Brain microvascular endothelial cell (primary cell): Measurements from ENCODE around the gene GP1BB.
A peak's percentile ranks its signal among the peaks of the same experiment; 100 is the strongest.

Experiments used
- DNase-seq: peaks from one replicate; pipeline ENCODE4 v3.0.0-alpha.2; 2020
- H3K27ac ChIP-seq: fragments of 250-450 bp; sonication (Bioruptor Pico); 2 replicates; pipeline ENCODE4 v1.5.1; 2020; ENCODE audit warnings: mild to moderate bottlenecking, moderate library complexity
- H3K27me3 ChIP-seq: fragments of 250-450 bp; sonication (Bioruptor Pico); replicated peaks from 2 replicates; pipeline ENCODE4 v1.5.1; 2020; ENCODE audit warnings: mild to moderate bottlenecking
- H3K36me3 ChIP-seq: fragments of 250-450 bp; sonication (Bioruptor Pico); replicated peaks from 2 replicates; pipeline ENCODE4 v1.5.1; 2020; ENCODE audit warnings: mild to moderate bottlenecking
- H3K4me3 ChIP-seq: 2 replicates; pipeline ENCODE4 v1.5.1; 2011; ENCODE audit warnings: low read depth, mild to moderate bottlenecking, control low read depth, low read length, moderate library complexity
- CTCF ChIP-seq: IDR thresholded peaks from 2 replicates; pipeline ENCODE4 v1.5.1; 2011; ENCODE audit warnings: low read depth, mild to moderate bottlenecking, moderate library complexity, low read length, control low read depth, inconsistent platforms; ENCODE audit errors: missing control alignments
- in situ Hi-C: cut with HindIII; loops from 2 replicates; pipeline ENCODE4 v1.10.0; 2017; ENCODE audit warnings: low sequenced_read_pairs, low pct_ligation_motif_present

Gene GP1BB

GRCh38 chr22:19756288-19757128, 33.2 kb downstream of the GP1BB start:
- in situ Hi-C loops = no loop called here
- H3K27me3 ChIP-seq = peaks cover 81% of the 10 kb centered on the region
- H3K4me3 ChIP-seq = no peak overlapping the region
- TF ChIP-seq CTCF = peak; percentile 63
- H3K27ac ChIP-seq = no peak overlapping the region
- H3K36me3 ChIP-seq = no peaks in the 10 kb centered on the region
- no peak for DNase-seq

GRCh38 chr22:19757140-19757984, 34.0 kb downstream of the GP1BB start:
- Histone ChIP-seq H3K4me3 (no peak overlapping the region), H3K27me3 (peaks cover 90% of the 10 kb centered on the region), H3K36me3 (no peaks in the 10 kb centered on the region), H3K27ac (no peak overlapping the region)
- DNase-seq = no peak
- TF ChIP-seq CTCF = no peak
- in situ Hi-C loops = no loop called here

- no peak for TF ChIP-seq CTCF
- no peaks in the 10 kb centered on the region for H3K36me3 ChIP-seq
- no peak for DNase-seq
- peaks cover 89% of the 10 kb centered on the region for H3K27me3 ChIP-seq
- in situ Hi-C loops = no loop called here
- H3K27ac ChIP-seq = no peak overlapping the region
- H3K4me3 ChIP-seq = no peak overlapping the region
These were observed 34.9 kb downstream of the GP1BB start for GRCh38 chr22:19757985-19758895.

GRCh38 chr22:19758896-19759426, 35.6 kb downstream of the GP1BB start:
- no peak for TF ChIP-seq CTCF
- no peak for DNase-seq
- Histone ChIP-seq H3K27me3 (peaks cover 88% of the 10 kb centered on the region), H3K36me3 (no peaks in the 10 kb centered on the region), H3K4me3 (no peak overlapping the region), H3K27ac (no peak overlapping the region)
- in situ Hi-C loops = no loop called here

- in situ Hi-C loops = no loop called here
- Histone ChIP-seq H3K27me3 (peaks cover 86% of the 10 kb centered on the region), H3K4me3 (no peak overlapping the region), H3K36me3 (no peaks in the 10 kb centered on the region), H3K27ac (no peak overlapping the region)
- TF ChIP-seq CTCF = no peak
- no peak for DNase-seq
These were observed 36.2 kb downstream of the GP1BB start for GRCh38 chr22:19759427-19760057.
